A673 (cell line): ENCODE data around the gene TRPV2.

Source experiments
- EZH2 ChIP-seq: fragments of 200-600 bp; sonication (generic); IDR thresholded peaks from 2 replicates; pipeline ENCODE4 v1.6.1; 2017; ENCODE audit warnings: borderline replicate concordance, low read depth, mild to moderate bottlenecking, mixed read lengths, antibody characterized with exemption, low read length; ENCODE audit not compliant: poor library complexity, severe bottlenecking
- TF ChIP-seq, protein P1 (sequence below): fragments of 300-800, 200-600 bp; sonication (generic); conservative IDR thresholded peaks from 2 replicates; pipeline ENCODE4 v1.5.1; 2017; ENCODE audit warnings: low read depth, mild to moderate bottlenecking, antibody characterized with exemption, low read length, moderate library complexity, mixed read lengths

DNA sequence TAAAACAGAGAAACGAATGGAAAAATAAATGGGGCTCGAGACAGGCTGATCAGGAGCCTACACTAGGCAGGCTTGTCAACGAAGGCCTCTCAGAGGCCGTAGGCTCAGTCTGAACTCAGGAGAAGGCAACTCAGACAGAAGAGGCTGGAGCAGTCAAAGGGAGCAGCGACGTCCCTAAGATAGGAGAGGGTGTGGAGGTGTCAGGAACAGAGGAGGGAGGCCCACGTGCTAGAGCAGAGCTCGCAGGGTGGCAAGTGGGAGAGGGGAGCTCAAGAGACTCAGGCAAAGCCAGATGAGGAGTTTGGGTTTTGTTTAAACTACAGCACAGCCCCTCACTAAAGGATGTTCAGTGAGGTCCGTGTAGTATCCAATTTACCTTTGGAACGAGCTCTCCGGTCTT lies 43.9 kb downstream of the TRPV2 start:
- TF ChIP-seq, protein P1, sequence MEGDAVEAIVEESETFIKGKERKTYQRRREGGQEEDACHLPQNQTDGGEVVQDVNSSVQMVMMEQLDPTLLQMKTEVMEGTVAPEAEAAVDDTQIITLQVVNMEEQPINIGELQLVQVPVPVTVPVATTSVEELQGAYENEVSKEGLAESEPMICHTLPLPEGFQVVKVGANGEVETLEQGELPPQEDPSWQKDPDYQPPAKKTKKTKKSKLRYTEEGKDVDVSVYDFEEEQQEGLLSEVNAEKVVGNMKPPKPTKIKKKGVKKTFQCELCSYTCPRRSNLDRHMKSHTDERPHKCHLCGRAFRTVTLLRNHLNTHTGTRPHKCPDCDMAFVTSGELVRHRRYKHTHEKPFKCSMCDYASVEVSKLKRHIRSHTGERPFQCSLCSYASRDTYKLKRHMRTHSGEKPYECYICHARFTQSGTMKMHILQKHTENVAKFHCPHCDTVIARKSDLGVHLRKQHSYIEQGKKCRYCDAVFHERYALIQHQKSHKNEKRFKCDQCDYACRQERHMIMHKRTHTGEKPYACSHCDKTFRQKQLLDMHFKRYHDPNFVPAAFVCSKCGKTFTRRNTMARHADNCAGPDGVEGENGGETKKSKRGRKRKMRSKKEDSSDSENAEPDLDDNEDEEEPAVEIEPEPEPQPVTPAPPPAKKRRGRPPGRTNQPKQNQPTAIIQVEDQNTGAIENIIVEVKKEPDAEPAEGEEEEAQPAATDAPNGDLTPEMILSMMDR, result no peak
- no peak for TF ChIP-seq EZH2
